Measurements from ENCODE around the gene RABL3.

GRCh38 chr3:120683213-120683612 lies 59.1 kb downstream of the RABL3 start:
- TF ChIP-seq CTCF (conservative IDR thresholded peaks at IDR 0.05; ENCODE audit: low read depth, low read length) (no peak), POLR2A (IDR thresholded peaks at IDR 0.05; ENCODE audit: low read depth, low read length) (no peak), MXI1 (IDR thresholded peaks at IDR 0.05; ENCODE audit: borderline replicate concordance, low read depth, low read length) (no peak), RFX5 (IDR thresholded peaks at IDR 0.05; ENCODE audit: low read depth, low read length) (no peak), USF2 (IDR thresholded peaks at IDR 0.05; ENCODE audit: low read depth, low read length) (no peak), MAZ (IDR thresholded peaks at IDR 0.05; ENCODE audit: borderline replicate concordance, low read depth, low read length) (no peak)
